ENCODE data around the gene PIAS4.

DNA sequence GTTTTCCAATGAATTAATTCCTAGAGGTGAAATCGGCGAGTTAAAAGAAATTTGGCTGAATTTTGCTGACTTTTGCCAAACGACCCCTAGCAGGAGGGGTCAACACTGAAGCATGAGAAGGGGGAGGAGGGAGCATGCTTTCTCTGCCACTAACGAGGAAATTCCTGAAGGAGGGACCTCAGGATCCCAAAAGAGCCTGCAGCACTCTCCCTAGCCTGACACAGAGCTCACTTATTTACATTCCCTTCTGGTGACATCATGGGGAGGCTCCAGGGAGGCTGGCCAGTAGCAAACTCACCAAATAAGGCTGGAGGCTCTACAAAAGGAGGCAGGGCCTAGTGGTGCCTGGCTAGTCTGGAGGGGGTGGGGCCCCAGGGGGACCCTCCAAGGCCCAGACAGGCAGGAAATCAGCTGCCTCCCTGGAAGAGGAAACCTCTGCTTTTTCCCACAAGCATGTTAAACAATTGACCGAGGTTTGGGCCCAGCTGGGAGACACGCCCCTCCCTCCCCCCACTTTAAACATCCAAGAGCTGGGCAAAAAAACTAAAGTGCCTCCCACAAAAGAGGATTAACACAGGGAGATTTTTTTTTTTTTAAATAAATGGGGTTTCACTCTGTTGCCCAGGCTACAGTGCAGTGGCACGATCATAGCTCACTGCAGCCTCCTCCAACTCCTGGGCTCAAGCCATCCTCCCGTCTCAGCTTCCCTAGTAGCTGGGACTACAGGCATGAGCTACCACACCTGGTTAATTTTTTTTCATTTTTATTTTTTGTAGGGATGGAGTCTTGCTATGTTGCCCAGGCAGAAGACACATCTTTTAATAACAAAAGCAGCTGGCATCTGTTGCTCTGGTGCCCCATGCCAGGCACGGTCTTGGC lies 38.7 kb upstream of the PIAS4 start:
- TF ChIP-seq EZH2 (IDR thresholded peaks at IDR 0.05; ENCODE audit: borderline replicate concordance, low read depth, low read length) (no peak), CBFB (CRISPR knock-in tag; IDR thresholded peaks at IDR 0.05) (no peak), TBP (optimal IDR thresholded peaks at IDR 0.05; ENCODE audit: low read depth, low read length) (no peak), HMG20A (CRISPR knock-in tag; conservative IDR thresholded peaks at IDR 0.05) (no peak), RNF2 (IDR thresholded peaks at IDR 0.05) (no peak), ZNF133 (CRISPR knock-in tag; IDR thresholded peaks at IDR 0.05) (no peak)
- TF ChIP-seq, protein P1, sequence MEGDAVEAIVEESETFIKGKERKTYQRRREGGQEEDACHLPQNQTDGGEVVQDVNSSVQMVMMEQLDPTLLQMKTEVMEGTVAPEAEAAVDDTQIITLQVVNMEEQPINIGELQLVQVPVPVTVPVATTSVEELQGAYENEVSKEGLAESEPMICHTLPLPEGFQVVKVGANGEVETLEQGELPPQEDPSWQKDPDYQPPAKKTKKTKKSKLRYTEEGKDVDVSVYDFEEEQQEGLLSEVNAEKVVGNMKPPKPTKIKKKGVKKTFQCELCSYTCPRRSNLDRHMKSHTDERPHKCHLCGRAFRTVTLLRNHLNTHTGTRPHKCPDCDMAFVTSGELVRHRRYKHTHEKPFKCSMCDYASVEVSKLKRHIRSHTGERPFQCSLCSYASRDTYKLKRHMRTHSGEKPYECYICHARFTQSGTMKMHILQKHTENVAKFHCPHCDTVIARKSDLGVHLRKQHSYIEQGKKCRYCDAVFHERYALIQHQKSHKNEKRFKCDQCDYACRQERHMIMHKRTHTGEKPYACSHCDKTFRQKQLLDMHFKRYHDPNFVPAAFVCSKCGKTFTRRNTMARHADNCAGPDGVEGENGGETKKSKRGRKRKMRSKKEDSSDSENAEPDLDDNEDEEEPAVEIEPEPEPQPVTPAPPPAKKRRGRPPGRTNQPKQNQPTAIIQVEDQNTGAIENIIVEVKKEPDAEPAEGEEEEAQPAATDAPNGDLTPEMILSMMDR (IDR thresholded peaks at IDR 0.05 in 2 of 3, conservative IDR thresholded peaks at IDR 0.05 in 1 of 3; ENCODE audit: insufficient read depth in 2 of 3, low read depth in 1 of 3, low read length in 3 of 3) = no peak
- TF ChIP-seq, protein P2, sequence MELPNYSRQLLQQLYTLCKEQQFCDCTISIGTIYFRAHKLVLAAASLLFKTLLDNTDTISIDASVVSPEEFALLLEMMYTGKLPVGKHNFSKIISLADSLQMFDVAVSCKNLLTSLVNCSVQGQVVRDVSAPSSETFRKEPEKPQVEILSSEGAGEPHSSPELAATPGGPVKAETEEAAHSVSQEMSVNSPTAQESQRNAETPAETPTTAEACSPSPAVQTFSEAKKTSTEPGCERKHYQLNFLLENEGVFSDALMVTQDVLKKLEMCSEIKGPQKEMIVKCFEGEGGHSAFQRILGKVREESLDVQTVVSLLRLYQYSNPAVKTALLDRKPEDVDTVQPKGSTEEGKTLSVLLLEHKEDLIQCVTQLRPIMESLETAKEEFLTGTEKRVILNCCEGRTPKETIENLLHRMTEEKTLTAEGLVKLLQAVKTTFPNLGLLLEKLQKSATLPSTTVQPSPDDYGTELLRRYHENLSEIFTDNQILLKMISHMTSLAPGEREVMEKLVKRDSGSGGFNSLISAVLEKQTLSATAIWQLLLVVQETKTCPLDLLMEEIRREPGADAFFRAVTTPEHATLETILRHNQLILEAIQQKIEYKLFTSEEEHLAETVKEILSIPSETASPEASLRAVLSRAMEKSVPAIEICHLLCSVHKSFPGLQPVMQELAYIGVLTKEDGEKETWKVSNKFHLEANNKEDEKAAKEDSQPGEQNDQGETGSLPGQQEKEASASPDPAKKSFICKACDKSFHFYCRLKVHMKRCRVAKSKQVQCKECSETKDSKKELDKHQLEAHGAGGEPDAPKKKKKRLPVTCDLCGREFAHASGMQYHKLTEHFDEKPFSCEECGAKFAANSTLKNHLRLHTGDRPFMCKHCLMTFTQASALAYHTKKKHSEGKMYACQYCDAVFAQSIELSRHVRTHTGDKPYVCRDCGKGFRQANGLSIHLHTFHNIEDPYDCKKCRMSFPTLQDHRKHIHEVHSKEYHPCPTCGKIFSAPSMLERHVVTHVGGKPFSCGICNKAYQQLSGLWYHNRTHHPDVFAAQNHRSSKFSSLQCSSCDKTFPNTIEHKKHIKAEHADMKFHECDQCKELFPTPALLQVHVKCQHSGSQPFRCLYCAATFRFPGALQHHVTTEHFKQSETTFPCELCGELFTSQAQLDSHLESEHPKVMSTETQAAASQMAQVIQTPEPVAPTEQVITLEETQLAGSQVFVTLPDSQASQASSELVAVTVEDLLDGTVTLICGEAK (IDR thresholded peaks at IDR 0.05) = no peak
- TF ChIP-seq, protein P2 (CRISPR knock-in tag; IDR thresholded peaks at IDR 0.05) = no peak
- TF ChIP-seq, protein P3, sequence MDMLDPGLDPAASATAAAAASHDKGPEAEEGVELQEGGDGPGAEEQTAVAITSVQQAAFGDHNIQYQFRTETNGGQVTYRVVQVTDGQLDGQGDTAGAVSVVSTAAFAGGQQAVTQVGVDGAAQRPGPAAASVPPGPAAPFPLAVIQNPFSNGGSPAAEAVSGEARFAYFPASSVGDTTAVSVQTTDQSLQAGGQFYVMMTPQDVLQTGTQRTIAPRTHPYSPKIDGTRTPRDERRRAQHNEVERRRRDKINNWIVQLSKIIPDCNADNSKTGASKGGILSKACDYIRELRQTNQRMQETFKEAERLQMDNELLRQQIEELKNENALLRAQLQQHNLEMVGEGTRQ (CRISPR knock-in tag; IDR thresholded peaks at IDR 0.05) = no peak
- TF ChIP-seq, protein P4, sequence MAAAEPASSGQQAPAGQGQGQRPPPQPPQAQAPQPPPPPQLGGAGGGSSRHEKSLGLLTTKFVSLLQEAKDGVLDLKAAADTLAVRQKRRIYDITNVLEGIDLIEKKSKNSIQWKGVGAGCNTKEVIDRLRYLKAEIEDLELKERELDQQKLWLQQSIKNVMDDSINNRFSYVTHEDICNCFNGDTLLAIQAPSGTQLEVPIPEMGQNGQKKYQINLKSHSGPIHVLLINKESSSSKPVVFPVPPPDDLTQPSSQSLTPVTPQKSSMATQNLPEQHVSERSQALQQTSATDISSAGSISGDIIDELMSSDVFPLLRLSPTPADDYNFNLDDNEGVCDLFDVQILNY (CRISPR knock-in tag; IDR thresholded peaks at IDR 0.05) = no peak
